Gastroesophageal sphincter (tissue), 3 donors: ENCODE results near the gene GPR18.
"Not testable (repeated sequence)": the region's sequence is repeated elsewhere in the genome, so short reads cannot be mapped to it uniquely, and the experiment has no call there.

Source experiments
- EP300 ChIP-seq: sonication (generic); formaldehyde crosslinking; IDR thresholded peaks from one replicate; pipeline ENCODE4 v1.6.1; 2017; ENCODE audit warnings: antibody characterized with exemption, mild to moderate bottlenecking
- POLR2A ChIP-seq, 2 donors: fragments of 450-650 bp; IDR thresholded peaks; one replicate each; pipeline ENCODE4 v1.6.1; 2017; ENCODE audit warnings: antibody characterized with exemption in 2 of 2, mild to moderate bottlenecking in 2 of 2, moderate library complexity in 1 of 2
- TF ChIP-seq, protein P1 (sequence below), 4 experiments: fragments of 200-600 bp in 2 of 4; fragments of 450-650 bp in 2 of 4; sonication (generic) in 1 of 4; IDR thresholded peaks; one replicate each; pipeline ENCODE4 v1.5.1; 2017 to 2019; ENCODE audit warnings: antibody characterized with exemption in 4 of 4, mild to moderate bottlenecking in 2 of 4, moderate library complexity in 2 of 4

GRCh38 chr13:99210627-99211026, 47.6 kb downstream of the GPR18 start:
- TF ChIP-seq POLR2A (IDR thresholded peaks at IDR 0.05); EP300: not testable (repeated sequence)
- TF ChIP-seq, protein P1, sequence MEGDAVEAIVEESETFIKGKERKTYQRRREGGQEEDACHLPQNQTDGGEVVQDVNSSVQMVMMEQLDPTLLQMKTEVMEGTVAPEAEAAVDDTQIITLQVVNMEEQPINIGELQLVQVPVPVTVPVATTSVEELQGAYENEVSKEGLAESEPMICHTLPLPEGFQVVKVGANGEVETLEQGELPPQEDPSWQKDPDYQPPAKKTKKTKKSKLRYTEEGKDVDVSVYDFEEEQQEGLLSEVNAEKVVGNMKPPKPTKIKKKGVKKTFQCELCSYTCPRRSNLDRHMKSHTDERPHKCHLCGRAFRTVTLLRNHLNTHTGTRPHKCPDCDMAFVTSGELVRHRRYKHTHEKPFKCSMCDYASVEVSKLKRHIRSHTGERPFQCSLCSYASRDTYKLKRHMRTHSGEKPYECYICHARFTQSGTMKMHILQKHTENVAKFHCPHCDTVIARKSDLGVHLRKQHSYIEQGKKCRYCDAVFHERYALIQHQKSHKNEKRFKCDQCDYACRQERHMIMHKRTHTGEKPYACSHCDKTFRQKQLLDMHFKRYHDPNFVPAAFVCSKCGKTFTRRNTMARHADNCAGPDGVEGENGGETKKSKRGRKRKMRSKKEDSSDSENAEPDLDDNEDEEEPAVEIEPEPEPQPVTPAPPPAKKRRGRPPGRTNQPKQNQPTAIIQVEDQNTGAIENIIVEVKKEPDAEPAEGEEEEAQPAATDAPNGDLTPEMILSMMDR (IDR thresholded peaks at IDR 0.05), result not testable (repeated sequence)
